OCI-LY3 (cell line): ENCODE data around the gene LAMC1.

Experiments used
- H2AFZ ChIP-seq: fragments of 200-600, 300-600 bp; shearing (Covaris generic); 2 replicates; pipeline ENCODE4 v1.6.0; 2014; ENCODE audit warnings: antibody characterized with exemption, low read depth, low read length
- H3K27ac ChIP-seq: fragments of 200-600, 300-600 bp; sonication (generic); 2 replicates; pipeline ENCODE4 v1.5.1; 2014; ENCODE audit warnings: mild to moderate bottlenecking, low read length, moderate library complexity, mixed read lengths
- H3K27me3 ChIP-seq: fragments of 200-600, 300-600 bp; sonication (generic); 2 replicates; pipeline ENCODE4 v1.6.1; 2014; ENCODE audit warnings: low read depth, low read length, mixed read lengths
- H3K36me3 ChIP-seq: fragments of 200-600, 300-600 bp; sonication (generic); replicated peaks from 2 replicates; pipeline ENCODE3; 2014; ENCODE audit warnings: low read depth, low read length, mixed read lengths
- H3K4me1 ChIP-seq: fragments of 300-600, 200-600 bp; sonication (generic); 2 replicates; pipeline ENCODE4 v1.6.1; 2014; ENCODE audit warnings: low read length, mixed read lengths
- H3K4me2 ChIP-seq: fragments of 200-600, 300-600 bp; sonication (generic); 2 replicates; pipeline ENCODE4 v1.6.1; 2014; ENCODE audit warnings: low read length, mixed read lengths
- H3K4me3 ChIP-seq: fragments of 300-600, 200-600 bp; sonication (generic); 2 replicates; pipeline ENCODE4 v1.5.1; 2014; ENCODE audit warnings: antibody characterized with exemption, mild to moderate bottlenecking, low read length, moderate library complexity
- H3K79me2 ChIP-seq: fragments of 300-600, 200-600 bp; shearing (Covaris generic); 2 replicates; pipeline ENCODE4 v1.6.1; 2014; ENCODE audit warnings: mild to moderate bottlenecking, low read length, mixed read lengths
- H3K9ac ChIP-seq: fragments of 300-600, 200-600 bp; shearing (Covaris generic); 2 replicates; pipeline ENCODE4 v1.6.0; 2014; ENCODE audit warnings: mild to moderate bottlenecking, low read length, moderate library complexity
- H3K9me3 ChIP-seq: fragments of 200-600, 300-600 bp; shearing (Covaris generic); 2 replicates; pipeline ENCODE4 v1.6.1; 2014; ENCODE audit warnings: low read length, mixed read lengths; ENCODE audit not compliant: insufficient read depth
- H4K20me1 ChIP-seq: fragments of 200-600, 300-600 bp; sonication (generic); 2 replicates; pipeline ENCODE4 v1.6.1; 2016; ENCODE audit warnings: low read length, mixed read lengths; ENCODE audit not compliant: insufficient read depth
- EZH2phosphoT487 ChIP-seq: fragments of 200-600 bp; shearing (Covaris generic); IDR thresholded peaks from 2 replicates; pipeline ENCODE4 v1.6.1; 2018; ENCODE audit warnings: antibody characterized with exemption, mixed run types, low read depth
- TF ChIP-seq, protein P1 (sequence below): fragments of 200-600, 300-600 bp; sonication (generic); IDR thresholded peaks from 2 replicates; pipeline ENCODE4 v1.5.1; 2014; ENCODE audit warnings: antibody characterized with exemption, low read length, low read depth

Gene LAMC1

DNA sequence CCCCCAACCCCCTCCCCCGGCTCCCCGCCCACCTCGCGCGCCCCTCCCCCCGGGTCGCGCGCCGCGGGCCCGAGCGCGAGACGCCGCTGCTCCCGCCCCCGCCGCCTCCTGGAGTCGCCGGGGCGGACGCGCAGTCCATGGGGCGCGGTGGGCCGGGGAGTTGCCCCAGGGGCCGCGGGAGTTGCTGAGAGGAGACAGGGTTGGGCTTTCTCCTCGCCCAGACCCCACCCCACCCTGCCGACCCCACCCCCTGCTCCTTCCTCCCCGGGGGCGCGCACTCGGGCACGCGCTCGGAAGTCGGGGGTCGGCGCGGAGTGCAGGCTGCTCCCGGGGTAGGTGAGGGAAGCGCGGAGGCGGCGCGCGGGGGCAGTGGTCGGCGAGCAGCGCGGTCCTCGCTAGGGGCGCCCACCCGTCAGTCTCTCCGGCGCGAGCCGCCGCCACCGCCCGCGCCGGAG is at the start of gene LAMC1:
TSS of gene LAMC1 (plus strand) at position 275 of the 455 bp plus-strand sequence. CDS start 297 bp downstream, outside the sequence.
- H3K79me2 ChIP-seq = peaks cover 34% of the 10 kb centered on the region
- peak within 1 kb of the TSS; percentile 83 for H3K4me3 ChIP-seq
- H2AFZ ChIP-seq = peak within 1 kb of the TSS; percentile 73
- peak within 1 kb of the TSS; percentile 93 for H3K4me2 ChIP-seq
- H3K9ac ChIP-seq = peak within 1 kb of the TSS; percentile 81
- peaks cover 12% of the 10 kb centered on the region; the same call in 1 of the 2 replicates for H3K27me3 ChIP-seq
- peaks cover 36% of the 10 kb centered on the region for H4K20me1 ChIP-seq
- TF ChIP-seq EZH2phosphoT487 = no peak
- TF ChIP-seq, protein P1, sequence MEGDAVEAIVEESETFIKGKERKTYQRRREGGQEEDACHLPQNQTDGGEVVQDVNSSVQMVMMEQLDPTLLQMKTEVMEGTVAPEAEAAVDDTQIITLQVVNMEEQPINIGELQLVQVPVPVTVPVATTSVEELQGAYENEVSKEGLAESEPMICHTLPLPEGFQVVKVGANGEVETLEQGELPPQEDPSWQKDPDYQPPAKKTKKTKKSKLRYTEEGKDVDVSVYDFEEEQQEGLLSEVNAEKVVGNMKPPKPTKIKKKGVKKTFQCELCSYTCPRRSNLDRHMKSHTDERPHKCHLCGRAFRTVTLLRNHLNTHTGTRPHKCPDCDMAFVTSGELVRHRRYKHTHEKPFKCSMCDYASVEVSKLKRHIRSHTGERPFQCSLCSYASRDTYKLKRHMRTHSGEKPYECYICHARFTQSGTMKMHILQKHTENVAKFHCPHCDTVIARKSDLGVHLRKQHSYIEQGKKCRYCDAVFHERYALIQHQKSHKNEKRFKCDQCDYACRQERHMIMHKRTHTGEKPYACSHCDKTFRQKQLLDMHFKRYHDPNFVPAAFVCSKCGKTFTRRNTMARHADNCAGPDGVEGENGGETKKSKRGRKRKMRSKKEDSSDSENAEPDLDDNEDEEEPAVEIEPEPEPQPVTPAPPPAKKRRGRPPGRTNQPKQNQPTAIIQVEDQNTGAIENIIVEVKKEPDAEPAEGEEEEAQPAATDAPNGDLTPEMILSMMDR = no peak
- H3K4me1 ChIP-seq = peaks cover 44% of the 10 kb centered on the region
- peak within 1 kb of the TSS; percentile 68 for H3K27ac ChIP-seq
- no peaks in the 10 kb centered on the region for H3K36me3 ChIP-seq
- no peaks in the 10 kb centered on the region for H3K9me3 ChIP-seq

DNA sequence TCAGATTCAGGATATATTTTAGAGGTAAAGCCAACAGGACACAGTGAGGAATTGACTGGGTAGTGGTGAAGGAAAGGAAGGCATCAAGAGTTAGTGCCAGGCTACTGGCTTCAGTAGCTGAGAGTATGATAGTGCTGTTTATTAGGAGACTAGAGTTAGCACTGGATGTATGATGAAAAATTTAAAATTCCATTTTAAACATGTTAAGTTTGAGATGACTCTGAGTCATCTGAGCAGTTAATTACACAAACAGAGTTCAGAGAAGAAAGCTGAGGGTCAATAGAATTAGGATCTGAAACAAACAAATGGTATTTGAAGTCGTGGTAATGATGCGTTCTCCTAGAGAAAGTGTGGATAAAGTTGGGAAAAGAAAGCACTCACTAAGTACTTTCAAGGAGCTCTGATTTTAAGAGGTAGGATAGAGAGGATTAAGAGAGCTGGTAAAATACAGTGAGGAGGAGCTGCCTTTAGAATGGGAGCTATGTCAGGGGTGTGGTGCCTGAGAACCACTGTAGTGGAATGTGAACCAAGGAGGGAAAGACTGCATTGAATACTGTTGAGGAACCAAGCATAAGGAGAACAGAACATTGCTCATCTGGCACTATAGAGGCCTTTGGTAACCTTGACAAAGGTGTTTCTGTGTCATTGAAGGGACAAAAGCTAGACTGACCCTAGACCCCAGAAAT is 48.6 kb upstream of the LAMC1 start:
- H3K4me1 ChIP-seq = no peaks in the 10 kb centered on the region
- H3K27ac ChIP-seq = no peak overlapping the region
- no peaks in the 10 kb centered on the region for H3K79me2 ChIP-seq
- no peaks in the 10 kb centered on the region for H4K20me1 ChIP-seq
- no peak overlapping the region for H3K9ac ChIP-seq
- peaks cover 9% of the 10 kb centered on the region for H3K27me3 ChIP-seq
- no peaks in the 10 kb centered on the region for H3K9me3 ChIP-seq
- TF ChIP-seq EZH2phosphoT487 = no peak
- TF ChIP-seq, protein P1 = no peak
- no peak overlapping the region for H3K4me3 ChIP-seq
- no peak overlapping the region for H2AFZ ChIP-seq
- no peaks in the 10 kb centered on the region for H3K36me3 ChIP-seq
- H3K4me2 ChIP-seq = no peak overlapping the region

DNA sequence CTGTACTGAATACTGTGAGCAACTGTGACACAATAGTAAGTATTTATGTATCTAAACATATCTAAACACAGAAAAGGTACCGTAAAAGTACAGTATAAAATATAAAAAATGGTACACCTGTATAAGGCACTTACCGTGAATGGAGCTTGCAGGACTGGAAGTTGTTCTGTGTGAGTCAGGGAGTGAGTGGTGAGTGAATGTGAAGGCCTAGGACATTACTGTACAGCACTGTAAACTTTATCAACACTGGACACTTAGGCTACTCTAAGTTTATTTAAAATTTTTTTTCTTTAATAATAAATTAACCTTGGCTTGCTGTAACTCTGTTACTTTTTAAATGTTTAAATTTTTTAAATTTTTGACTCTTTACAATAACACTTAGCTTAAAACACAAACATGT is 45.7 kb upstream of the LAMC1 start:
- Histone ChIP-seq H3K79me2 (no peaks in the 10 kb centered on the region), H3K4me1 (no peaks in the 10 kb centered on the region), H3K4me2 (no peak overlapping the region), H3K9ac (no peak overlapping the region), H3K27ac (no peak overlapping the region), H3K4me3 (no peak overlapping the region), H3K27me3 (0 out of 2 replicates have a peak, but pooled peaks cover 4% of the 10 kb centered on the region), H4K20me1 (no peaks in the 10 kb centered on the region), H3K9me3 (no peaks in the 10 kb centered on the region), H3K36me3 (no peaks in the 10 kb centered on the region), H2AFZ (no peak overlapping the region)
- TF ChIP-seq, protein P1 = no peak
- no peak for TF ChIP-seq EZH2phosphoT487

DNA sequence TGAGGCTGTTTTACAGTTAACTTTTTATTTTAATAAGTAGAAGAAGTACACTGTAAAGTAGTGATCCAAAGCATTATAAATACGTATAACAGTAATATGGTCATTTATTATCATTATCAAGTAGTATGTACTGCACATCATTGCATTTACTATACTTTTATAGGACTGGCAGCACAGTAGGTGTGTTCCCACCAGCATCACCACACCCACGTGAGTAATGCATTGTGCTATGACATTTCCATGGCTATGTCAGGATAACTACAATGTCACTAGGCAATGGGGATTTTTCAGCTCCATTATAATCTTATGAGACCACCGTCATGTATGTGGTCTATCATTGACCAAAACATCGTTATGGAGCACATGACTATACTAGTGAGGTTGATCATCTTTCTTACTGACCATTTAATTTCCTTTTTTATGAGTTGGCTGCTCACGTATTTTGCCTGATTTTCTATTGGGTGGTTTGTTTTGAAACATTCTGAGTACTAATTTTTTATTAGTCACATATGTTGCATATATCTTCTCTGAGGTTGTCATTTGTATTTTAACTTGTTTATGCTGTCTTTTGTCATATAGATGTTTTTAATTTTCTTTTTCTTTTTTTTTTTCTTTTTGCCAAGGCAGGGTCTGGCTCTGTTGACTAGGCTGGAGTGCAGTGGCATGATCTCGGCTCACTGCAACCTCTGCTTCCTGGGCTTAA is 44.9 kb upstream of the LAMC1 start:
- H3K27ac ChIP-seq = no peak overlapping the region

More for the DNA sequence above, 44.9 kb upstream of the LAMC1 start:
- Histone ChIP-seq H4K20me1 (no peaks in the 10 kb centered on the region), H2AFZ (no peak overlapping the region), H3K9ac (no peak overlapping the region), H3K4me2 (no peak overlapping the region), H3K4me3 (no peak overlapping the region), H3K4me1 (no peaks in the 10 kb centered on the region), H3K9me3 (no peaks in the 10 kb centered on the region), H3K36me3 (no peaks in the 10 kb centered on the region), H3K79me2 (no peaks in the 10 kb centered on the region), H3K27me3 (no peaks in the 10 kb centered on the region)
- no peak for TF ChIP-seq EZH2phosphoT487
- TF ChIP-seq, protein P1 = no peak
